Uterus (tissue), 4 donors: ENCODE data around the gene TRIM14. TPM values are rescaled to one million over a fixed set of nuclear protein-coding genes. Genes with fewer than 3 reads are reported as not detected.
A peak's percentile ranks its signal among the peaks of the same experiment; 100 is the strongest.
"Not testable (repeated sequence)": the region's sequence is repeated elsewhere in the genome, so short reads cannot be mapped to it uniquely, and the experiment has no call there.

Source experiments
- DNase-seq, 2 donors: peaks; one replicate each; pipeline ENCODE4 v3.0.0-alpha.2; 2019 to 2020
- H3K27ac ChIP-seq, 2 donors: fragments of 200-600 bp; sonication (generic); 1 replicate in 1 of 2; 2 replicates in 1 of 2; pipeline ENCODE4 v1.5.1; 2016 to 2018
- H3K27me3 ChIP-seq, 2 donors: fragments of 200-600 bp; sonication (generic); one replicate each; pipeline ENCODE4 v1.5.1; 2018 to 2019; ENCODE audit warnings: control low read depth in 1 of 2
- H3K36me3 ChIP-seq, 2 donors: fragments of 200-600 bp; sonication (generic); one replicate each; pipeline ENCODE4 v1.5.1; 2019; ENCODE audit warnings: control low read depth in 1 of 2
- H3K4me1 ChIP-seq, 2 donors: fragments of 200-600 bp; sonication (generic); one replicate each; pipeline ENCODE4 v1.5.1; 2018 to 2019; ENCODE audit warnings: control low read depth in 1 of 2
- H3K4me3 ChIP-seq, 2 donors: fragments of 200-600 bp; sonication (generic); 1 replicate in 1 of 2; 2 replicates in 1 of 2; pipeline ENCODE4 v1.5.1; 2018 to 2019; ENCODE audit warnings: mild to moderate bottlenecking in 1 of 2
- H3K9me3 ChIP-seq, 2 donors: fragments of 200-600 bp; sonication (generic); one replicate each; pipeline ENCODE4 v1.5.1; 2019; ENCODE audit warnings: control low read depth in 1 of 2
- CTCF ChIP-seq, 4 experiments: fragments of 200-600 bp in 2 of 4; fragments of 450-650 bp in 2 of 4; sonication (generic) in 2 of 4; IDR thresholded peaks; one replicate each; pipeline ENCODE4 v1.5.1; 2016 to 2019; ENCODE audit warnings: antibody characterized with exemption in 4 of 4, mild to moderate bottlenecking in 2 of 4, moderate library complexity in 1 of 4
- POLR2A ChIP-seq, 2 donors: fragments of 450-650 bp; IDR thresholded peaks; one replicate each; pipeline ENCODE4 v1.6.1; 2016; ENCODE audit warnings: antibody characterized with exemption in 2 of 2, mild to moderate bottlenecking in 1 of 2, moderate library complexity in 1 of 2
- intact Hi-C: fragments of 100-400 bp; cut with DNase I; formaldehyde crosslinking; loops from one replicate; pipeline ENCODE4 v1.15.1; 2023; ENCODE audit warnings: low total_unique reads
- total RNA-seq, 4 donors: library from RNA; depleted of rRNA in 3 of 4; stranded (reverse); fragments of >200 nt in 3 of 4; gene quantifications; one replicate each; pipeline versions ENCODE4 v1.1.0 to v1.2.4, GENCODE V29; 2014 to 2023
- donor health status: DM: yes; HTN: yes; CAD: no.

Gene TRIM14
- total RNA-seq, 4 donors from 2014 or later, result 1.5 to 17.7 (median 10.9) TPM

DNA sequence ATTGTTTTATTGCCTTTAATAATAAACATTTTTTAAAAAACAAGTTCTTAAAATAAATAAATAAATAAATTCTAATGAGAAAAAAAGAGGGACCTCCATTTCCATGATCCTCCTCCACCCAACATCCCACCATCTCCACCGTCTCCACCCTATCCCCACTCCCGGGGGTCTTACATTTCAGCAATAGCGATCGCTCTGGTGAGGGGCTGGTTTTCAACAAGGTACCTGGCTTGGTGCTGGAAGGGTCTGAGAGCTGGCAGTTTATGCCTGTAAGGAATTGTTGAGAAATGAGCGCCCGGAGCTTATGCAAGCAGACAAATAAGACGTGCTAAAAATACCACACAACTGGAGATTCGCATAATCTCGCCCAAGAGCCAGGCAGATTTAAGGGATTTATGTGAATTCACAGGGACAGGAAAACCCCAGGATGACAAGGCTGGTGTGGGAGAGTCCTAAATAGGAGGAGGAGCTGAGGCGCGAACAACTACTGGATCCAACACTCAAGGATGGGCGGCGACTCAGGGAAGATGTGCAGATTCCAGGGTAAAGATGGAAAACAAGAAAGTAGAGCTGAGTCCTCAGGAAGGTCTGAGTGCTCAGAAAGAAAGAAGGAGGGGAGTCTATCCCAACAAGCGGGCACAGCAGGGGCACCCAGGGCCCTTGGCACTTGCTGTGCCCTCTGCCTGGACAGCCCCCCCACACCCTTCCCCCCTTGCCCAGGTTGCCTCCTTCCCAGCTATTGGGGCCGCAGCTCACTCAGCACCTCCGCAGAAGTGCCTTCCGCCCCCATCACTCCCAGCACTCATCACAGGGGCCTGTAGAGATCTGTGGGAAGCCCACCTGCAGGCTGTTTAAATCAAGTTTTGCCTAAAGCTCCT lies 27.0 kb downstream of the TRIM14 start:
- no peak for DNase-seq
- Histone ChIP-seq H3K27me3 (no peaks in the 10 kb centered on the region), H3K4me1 (no peaks in the 10 kb centered on the region), H3K36me3 (no peaks in the 10 kb centered on the region), H3K9me3 (no peaks in the 10 kb centered on the region), H3K27ac (no peak overlapping the region), H3K4me3 (no peak overlapping the region)
- no peak for TF ChIP-seq CTCF (IDR thresholded peaks at IDR 0.05)
- TF ChIP-seq POLR2A (IDR thresholded peaks at IDR 0.05), result no peak
- intact Hi-C loops, result no loop called here

DNA sequence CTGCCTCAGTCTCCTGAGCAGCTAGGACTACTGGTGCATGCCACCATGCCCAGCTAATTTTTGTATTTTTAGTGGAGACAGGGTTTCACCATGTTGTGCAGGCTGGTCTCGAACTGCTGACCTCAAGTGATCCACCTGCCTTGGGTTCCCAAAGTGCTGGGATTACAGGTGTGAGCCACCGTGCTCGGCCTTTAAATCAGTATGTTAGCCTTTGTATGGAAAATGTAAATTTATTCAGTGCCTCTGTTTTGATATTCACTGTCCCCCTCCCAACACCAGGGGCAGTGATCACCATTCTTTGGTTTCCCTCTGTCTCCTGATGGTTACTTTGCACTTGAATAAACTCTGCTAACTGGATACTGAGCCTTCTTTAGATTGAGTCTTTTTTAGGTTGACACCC lies 28.3 kb downstream of the TRIM14 start:
- H3K27me3 ChIP-seq, H3K4me3 ChIP-seq, DNase-seq, H3K36me3 ChIP-seq, H3K27ac ChIP-seq, intact Hi-C loops, H3K9me3 ChIP-seq, H3K4me1 ChIP-seq: not testable (repeated sequence)

- TF ChIP-seq CTCF (IDR thresholded peaks at IDR 0.05) (no peak), POLR2A (IDR thresholded peaks at IDR 0.05) (no peak)
- H3K9me3 ChIP-seq, result no peaks in the 10 kb centered on the region
- intact Hi-C loops, result no loop called here
- DNase-seq, result peak in 1 of 2 donors; percentile 22
- H3K4me1 ChIP-seq, result no peaks in the 10 kb centered on the region
- H3K27me3 ChIP-seq, result no peaks in the 10 kb centered on the region
- H3K36me3 ChIP-seq, result no peaks in the 10 kb centered on the region
- peak overlapping the region in 1 of 2 donors; percentile 45 for H3K27ac ChIP-seq
- peak overlapping the region in 1 of 2 donors; percentile 33 for H3K4me3 ChIP-seq
Observed at GRCh38 chr9:98087420-98088354, 31.3 kb downstream of the TRIM14 start.

- Histone ChIP-seq H3K27ac (no peak overlapping the region), H3K4me3 (no peak overlapping the region), H3K27me3 (no peaks in the 10 kb centered on the region), H3K9me3 (no peaks in the 10 kb centered on the region), H3K4me1 (no peaks in the 10 kb centered on the region), H3K36me3 (no peaks in the 10 kb centered on the region)
- TF ChIP-seq CTCF (IDR thresholded peaks at IDR 0.05), result no peak
- no peak for TF ChIP-seq POLR2A (IDR thresholded peaks at IDR 0.05)
- intact Hi-C loops, result no loop called here
- no peak for DNase-seq
Observed at GRCh38 chr9:98086461-98086860, 32.6 kb downstream of the TRIM14 start.

DNA sequence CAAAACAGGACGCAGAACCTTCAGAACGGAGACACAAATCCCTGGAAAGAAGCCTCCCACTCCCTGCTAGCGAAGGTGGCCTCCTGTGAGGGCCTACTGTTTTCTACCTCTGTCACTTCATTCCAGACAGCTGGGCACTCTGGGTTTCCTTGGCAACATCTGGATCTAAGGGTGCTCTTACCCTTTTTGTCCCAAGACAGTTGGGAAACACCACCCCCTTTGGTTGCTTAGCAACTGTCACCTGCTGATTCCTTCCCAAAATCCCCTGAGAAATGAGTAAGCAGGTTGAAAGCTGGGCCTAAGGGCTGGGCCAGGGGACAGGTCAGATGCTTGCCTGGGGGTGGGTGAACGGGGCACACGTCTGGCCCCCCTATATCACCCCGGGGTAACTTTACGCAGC lies 33.1 kb downstream of the TRIM14 start:
- Histone ChIP-seq H3K27ac (no peak overlapping the region), H3K4me3 (no peak overlapping the region), H3K9me3 (no peaks in the 10 kb centered on the region), H3K36me3 (no peaks in the 10 kb centered on the region), H3K27me3 (no peaks in the 10 kb centered on the region), H3K4me1 (no peaks in the 10 kb centered on the region)
- TF ChIP-seq CTCF (IDR thresholded peaks at IDR 0.05) (no peak), POLR2A (IDR thresholded peaks at IDR 0.05) (no peak)
- intact Hi-C loops, result no loop called here
- no peak for DNase-seq
